Stimulated activated CD4-positive, alpha-beta T cell treated with anti-CD3 and anti-CD28 coated beads, Interleukin-1b, Interleukin-23, amount 100 ng/mL, for 1 hour (primary cell): ENCODE data around the gene ZNF766.
"Not testable (repeated sequence)": the region's sequence is repeated elsewhere in the genome, so short reads cannot be mapped to it uniquely, and the experiment has no call there.

ENCODE experiments used
- DNase-seq, 2 donors: peaks; one replicate each; pipeline ENCODE4 v3.0.0-alpha.2; 2020; ENCODE audit warnings: low read depth in 2 of 2

Gene ZNF766

GRCh38 chr19:52275988-52276387 is 6.6 kb downstream of the ZNF766 start:
- no peak for DNase-seq

GRCh38 chr19:52277471-52277870 is 8.1 kb downstream of the ZNF766 start:
- no peak for DNase-seq

- DNase-seq, result no peak
Measured at GRCh38 chr19:52286256-52286655, 16.9 kb downstream of the ZNF766 start.

GRCh38 chr19:52291781-52292180 is 22.4 kb downstream of the ZNF766 start:
- no peak for DNase-seq

- DNase-seq, result not testable (repeated sequence)
Measured at GRCh38 chr19:52292946-52293345, 23.6 kb downstream of the ZNF766 start.

- no peak for DNase-seq
Measured at GRCh38 chr19:52296400-52296772, 27.0 kb downstream of the ZNF766 start.

- DNase-seq, result peak; percentile 47 to 69
Measured at GRCh38 chr19:52296773-52297600, 27.6 kb downstream of the ZNF766 start, which contains the start of gene ZNF480. ZNF480 (plus strand) TSS chr19:52297169; CDS start chr19:52300413, 3,244 bp downstream.

GRCh38 chr19:52297601-52298364 is 28.4 kb downstream of the ZNF766 start:
- no peak for DNase-seq

- DNase-seq, result no peak
Measured at GRCh38 chr19:52307275-52307674, 37.9 kb downstream of the ZNF766 start.

- DNase-seq, result no peak
Measured at GRCh38 chr19:52322429-52322828, 53.0 kb downstream of the ZNF766 start.

GRCh38 chr19:52331757-52332156 is 62.4 kb downstream of the ZNF766 start:
- no peak for DNase-seq

GRCh38 chr19:52335768-52336116 is 66.4 kb downstream of the ZNF766 start:
- DNase-seq, result no peak

- DNase-seq, result peak; percentile 60 to 79
Measured at GRCh38 chr19:52336117-52336790, 66.9 kb downstream of the ZNF766 start, which contains the start of gene ZNF610. ZNF610 (plus strand) TSS chr19:52336243; CDS start chr19:52349173, 12,930 bp downstream.

GRCh38 chr19:52336791-52337381 is 67.5 kb downstream of the ZNF766 start:
- DNase-seq, result no peak

GRCh38 chr19:52339022-52339421 is 69.6 kb downstream of the ZNF766 start:
- DNase-seq, result not testable (repeated sequence)

- peak in 1 of 2 donors; percentile 8 for DNase-seq
Measured at GRCh38 chr19:52343548-52343947, 74.2 kb downstream of the ZNF766 start.

GRCh38 chr19:52345162-52345561 is 75.8 kb downstream of the ZNF766 start:
- no peak for DNase-seq
